Heart left ventricle (tissue), 13 donors: ENCODE measurements around the gene C12orf54.
"Not testable (repeated sequence)": the region's sequence is repeated elsewhere in the genome, so short reads cannot be mapped to it uniquely, and the experiment has no call there.

Experiments
- CTCF ChIP-seq, 12 donors: fragments of 200-600 bp; sonication (generic) in 4 of 12; IDR thresholded peaks; one replicate each; pipeline versions ENCODE4 v1.5.0 to v1.8.0; 2018 to 2022; ENCODE audit warnings: antibody characterized with exemption in 12 of 12, mild to moderate bottlenecking in 5 of 12
- POLR2A ChIP-seq, 2 donors: fragments of 450-650 bp; IDR thresholded peaks; one replicate each; pipeline ENCODE4 v1.6.1; 2017; ENCODE audit warnings: antibody characterized with exemption in 2 of 2, mild to moderate bottlenecking in 2 of 2, moderate library complexity in 2 of 2
- donor health status: ischemic (EF 13 %, LVEDD 7.1; RV severe dilation, severe dysfunction).
- donor health status: DM: no; HTN: yes; CAD: no.
- donor health status: DM: no; HTN: no; CAD: no.
- donor health status: ischemic (EF 25% LVEDD 6.9; RV normal size, moderate dysfunction).
- donor health status: ischemic (EF 25% LVEDD 5.7; RV mildly dilated, moderate dysfunction).
- donor health status: ischemic (EF 35%, LVEDD 5.7; RV mildly dilated, moderate dysfunction).
- donor health status: nonischemic (EF 11% LVEDD 7.7; RV severe dilation, severe dysfunction).
- donor health status: DM: yes; HTN: yes; CAD: no.
- donor health status: PGD.
- donor health status: ischemic (EF 29% LVEDD 5.4; RV normal size, mild dysfunction).
- donor health status: nonischemic (EF 23%, LVEDD 6.1; RV moderate dilation, normal function).

- TF ChIP-seq CTCF, POLR2A (IDR thresholded peaks at IDR 0.05): not testable (repeated sequence)
These were observed 18.0 kb downstream of the C12orf54 start for GRCh38 chr12:48500281-48500680.
